Calu3 (cell line): Measurements from ENCODE around the gene NBAS. TPM values are rescaled to one million over a fixed set of nuclear protein-coding genes. Genes with fewer than 3 reads are reported as not detected.

ENCODE experiments used
- BruUV-seq: library from RNA; stranded (reverse); fragments of 400-500 nt; replicated peaks from 2 replicates; lab custom pipeline; 2021; lab: Mats Ljungman, UMichigan
- CTCF ChIA-PET: fragments of 300-600 bp; sonication (Branson Sonifier 250); formaldehyde crosslinking; loops from one replicate; lab custom pipeline; 2022; ENCODE audit warnings: antibody characterized with exemption; lab: Charles Lee
- DNase-seq: peaks from one replicate; pipeline ENCODE4 v3.0.0; 2022
- H3K27ac Mint-ChIP-seq: one replicate; pipeline ENCODE4 v1.8.0; 2022; ENCODE audit warnings: mixed read lengths; ENCODE audit not compliant: unreplicated experiment
- H3K27me3 Mint-ChIP-seq: one replicate; pipeline ENCODE4 v1.8.0; 2022; ENCODE audit warnings: mixed read lengths; ENCODE audit not compliant: unreplicated experiment
- H3K36me3 Mint-ChIP-seq: one replicate; pipeline ENCODE4 v1.8.0; 2022; ENCODE audit warnings: mild to moderate bottlenecking, moderate library complexity, mixed read lengths; ENCODE audit not compliant: insufficient read depth, unreplicated experiment
- H3K4me1 Mint-ChIP-seq: one replicate; pipeline ENCODE4 v1.8.0; 2022; ENCODE audit warnings: mild to moderate bottlenecking, low read depth, mixed read lengths; ENCODE audit not compliant: unreplicated experiment
- H3K4me3 Mint-ChIP-seq: one replicate; pipeline ENCODE4 v1.8.0; 2022; ENCODE audit warnings: mild to moderate bottlenecking, low read depth, moderate library complexity, mixed read lengths; ENCODE audit not compliant: unreplicated experiment
- H3K9me3 Mint-ChIP-seq: one replicate; pipeline ENCODE4 v1.8.0; 2022; ENCODE audit warnings: low read depth, mixed read lengths; ENCODE audit not compliant: unreplicated experiment
- intact Hi-C: fragments of 100-400 bp; cut with micrococcal nuclease; formaldehyde crosslinking; loops from one replicate; pipeline ENCODE4 v1.10.0; 2022; ENCODE audit not compliant: unreplicated experiment
- total RNA-seq: library from RNA; stranded (reverse); gene quantifications from 2 replicates; pipeline ENCODE4 v1.2.3, GENCODE V29; 2022
- TF ChIP-seq, protein P1 (sequence below): fragments of 200-600 bp; IDR thresholded peaks from one replicate; pipeline ENCODE4 v1.8.0; 2022; ENCODE audit warnings: antibody characterized with exemption; ENCODE audit not compliant: unreplicated experiment

NBAS gene
- total RNA-seq, 1 experiment from 2014 or later: 30.4 TPM

DNA sequence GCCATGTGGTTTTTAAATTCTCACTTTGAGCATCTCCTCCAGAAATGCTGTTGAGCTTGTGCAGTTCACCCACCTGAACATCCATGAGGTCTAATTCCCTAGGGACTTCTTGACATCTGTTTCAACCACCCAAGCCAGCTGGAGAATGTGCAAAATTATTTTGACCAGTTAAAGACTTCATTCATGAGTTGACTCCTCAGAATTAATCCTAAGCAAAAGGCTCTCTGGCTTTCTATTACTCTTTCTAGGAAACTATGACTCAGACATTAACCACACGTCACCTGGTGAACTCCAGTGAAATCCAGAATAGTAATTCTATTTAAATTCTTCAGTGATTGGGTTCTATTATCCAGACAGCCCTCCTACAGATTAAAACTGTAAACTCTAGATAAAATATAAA is 247.5 kb downstream of the NBAS start:
- intact Hi-C loops: no loop called here
- peaks cover 4% of the 10 kb centered on the region for H3K9me3 Mint-ChIP-seq
- no peaks in the 10 kb centered on the region for H3K36me3 Mint-ChIP-seq
- no TSS peak for BruUV-seq
- CTCF ChIA-PET: no interaction called here
- TF ChIP-seq, protein P1, sequence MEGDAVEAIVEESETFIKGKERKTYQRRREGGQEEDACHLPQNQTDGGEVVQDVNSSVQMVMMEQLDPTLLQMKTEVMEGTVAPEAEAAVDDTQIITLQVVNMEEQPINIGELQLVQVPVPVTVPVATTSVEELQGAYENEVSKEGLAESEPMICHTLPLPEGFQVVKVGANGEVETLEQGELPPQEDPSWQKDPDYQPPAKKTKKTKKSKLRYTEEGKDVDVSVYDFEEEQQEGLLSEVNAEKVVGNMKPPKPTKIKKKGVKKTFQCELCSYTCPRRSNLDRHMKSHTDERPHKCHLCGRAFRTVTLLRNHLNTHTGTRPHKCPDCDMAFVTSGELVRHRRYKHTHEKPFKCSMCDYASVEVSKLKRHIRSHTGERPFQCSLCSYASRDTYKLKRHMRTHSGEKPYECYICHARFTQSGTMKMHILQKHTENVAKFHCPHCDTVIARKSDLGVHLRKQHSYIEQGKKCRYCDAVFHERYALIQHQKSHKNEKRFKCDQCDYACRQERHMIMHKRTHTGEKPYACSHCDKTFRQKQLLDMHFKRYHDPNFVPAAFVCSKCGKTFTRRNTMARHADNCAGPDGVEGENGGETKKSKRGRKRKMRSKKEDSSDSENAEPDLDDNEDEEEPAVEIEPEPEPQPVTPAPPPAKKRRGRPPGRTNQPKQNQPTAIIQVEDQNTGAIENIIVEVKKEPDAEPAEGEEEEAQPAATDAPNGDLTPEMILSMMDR: no peak
- no peaks in the 10 kb centered on the region for H3K27me3 Mint-ChIP-seq
- no peak for DNase-seq
- H3K27ac Mint-ChIP-seq: no peak overlapping the region
- H3K4me1 Mint-ChIP-seq: no peaks in the 10 kb centered on the region
- H3K4me3 Mint-ChIP-seq: no peak overlapping the region

- H3K27me3 Mint-ChIP-seq: no peaks in the 10 kb centered on the region
- CTCF ChIA-PET: no interaction called here
- intact Hi-C loops: no loop called here
- H3K4me1 Mint-ChIP-seq: no peaks in the 10 kb centered on the region
- TF ChIP-seq, protein P1: no peak
- DNase-seq: no peak
- no peaks in the 10 kb centered on the region for H3K9me3 Mint-ChIP-seq
- no peak overlapping the region for H3K27ac Mint-ChIP-seq
- no peak overlapping the region for H3K4me3 Mint-ChIP-seq
- H3K36me3 Mint-ChIP-seq: no peaks in the 10 kb centered on the region
- no TSS peak for BruUV-seq
Observed at GRCh38 chr2:15311926-15312325, 249.2 kb downstream of the NBAS start.

GRCh38 chr2:15311201-15311907 is 249.8 kb downstream of the NBAS start:
- no TSS peak for BruUV-seq
- no peak overlapping the region for H3K27ac Mint-ChIP-seq
- no peaks in the 10 kb centered on the region for H3K9me3 Mint-ChIP-seq
- no peaks in the 10 kb centered on the region for H3K4me1 Mint-ChIP-seq
- H3K4me3 Mint-ChIP-seq: no peak overlapping the region
- TF ChIP-seq, protein P1: no peak
- H3K36me3 Mint-ChIP-seq: no peaks in the 10 kb centered on the region
- no peaks in the 10 kb centered on the region for H3K27me3 Mint-ChIP-seq
- intact Hi-C loops: no loop called here
- CTCF ChIA-PET: no interaction called here
- no peak for DNase-seq

DNA sequence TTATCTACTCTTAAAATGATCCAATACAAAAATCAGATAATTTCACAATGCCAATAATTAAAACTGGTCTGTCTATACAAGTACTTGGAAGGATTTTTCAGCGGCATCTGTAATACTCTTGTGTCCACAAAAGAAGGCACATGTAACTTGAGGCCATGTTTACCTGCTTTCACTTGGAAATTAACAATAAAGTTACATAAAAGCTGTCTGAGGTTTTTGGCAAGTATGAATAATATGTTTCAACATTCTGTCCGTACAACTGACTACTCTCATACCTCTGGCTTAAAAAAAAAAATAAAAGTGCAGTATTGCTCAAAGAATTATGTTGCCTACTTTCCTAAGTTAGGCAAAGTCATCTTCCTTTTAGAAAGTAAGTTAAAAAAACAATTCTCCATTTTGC is 253.6 kb downstream of the NBAS start:
- TF ChIP-seq, protein P1: no peak
- no peaks in the 10 kb centered on the region for H3K4me1 Mint-ChIP-seq
- H3K9me3 Mint-ChIP-seq: peaks cover 3% of the 10 kb centered on the region
- no peak overlapping the region for H3K27ac Mint-ChIP-seq
- H3K4me3 Mint-ChIP-seq: no peak overlapping the region
- CTCF ChIA-PET: no interaction called here
- BruUV-seq: no TSS peak
- H3K36me3 Mint-ChIP-seq: no peaks in the 10 kb centered on the region
- no peaks in the 10 kb centered on the region for H3K27me3 Mint-ChIP-seq
- no peak for DNase-seq
- intact Hi-C loops: no loop called here
